A549 (cell line): ENCODE results near the gene MARS1. TPM values are rescaled to one million over a fixed set of nuclear protein-coding genes. Genes with fewer than 3 reads are reported as not detected.
A peak's percentile ranks its signal among the peaks of the same experiment; 100 is the strongest.

Experiments
- ATAC-seq, 2 experiments: fragments of 200-7000 bp in 1 of 2; fragments of >200 bp in 1 of 2; cut with Nextera tagmentation in 1 of 2; cut with Tn5 transposase in 1 of 2; 3 replicates each; pipeline versions ENCODE4 v1.8.0 to v1.9.1; 2018 to 2020; ENCODE audit warnings: mild to moderate bottlenecking in 1 of 2, moderate library complexity in 1 of 2
- CTCF ChIA-PET: fragments of 300-600 bp; sonication (Branson Sonifier 250); formaldehyde crosslinking; extraction: SDS; loops from one replicate; lab custom pipeline; 2021; ENCODE audit warnings: antibody characterized with exemption, inconsistent platforms; lab: Yijun Ruan, JAX
- POLR2A ChIA-PET: fragments of 350-600 bp; formaldehyde crosslinking; extraction: SDS; loops from one replicate; lab custom pipeline; 2021; ENCODE audit warnings: antibody characterized with exemption, inconsistent platforms; lab: Yijun Ruan, JAX
- DNase-seq, 2 experiments: peaks; one replicate each; pipeline versions ENCODE4 v3.0.0 to v3.0.0-alpha.2; 2011 to 2016; ENCODE audit warnings: low read depth in 1 of 2, low spot score in 1 of 2
- FAIRE-seq: peaks from 2 replicates; lab custom pipeline; 2011; peaks lifted over from hg19 to GRCh38; lab: Jason Lieb, UNC
- H3K27ac ChIP-seq, 2 experiments: fragments of >200 bp; sonication (Bioruptor Twin); formaldehyde crosslinking; 3 replicates each; pipeline ENCODE4 v1.5.1; 2016 to 2017
- H3K4me1 ChIP-seq: fragments of >200 bp; sonication (Bioruptor Twin); formaldehyde crosslinking; 3 replicates; pipeline ENCODE4 v1.6.1; 2016
- H3K4me2 ChIP-seq: fragments of >200 bp; sonication (Bioruptor Twin); formaldehyde crosslinking; 3 replicates; pipeline ENCODE4 v1.6.1; 2016
- H3K4me3 ChIP-seq: fragments of >200 bp; sonication (Bioruptor Twin); formaldehyde crosslinking; 3 replicates; pipeline ENCODE4 v1.5.1; 2016
- H3K9me3 ChIP-seq: fragments of >200 bp; sonication (Bioruptor Twin); formaldehyde crosslinking; 3 replicates; pipeline ENCODE4 v1.6.1; 2016
- BHLHE40 ChIP-seq: IDR thresholded peaks from 2 replicates; pipeline ENCODE4 v1.6.1; 2012; ENCODE audit warnings: low read depth, low read length, inconsistent platforms
- CBX8 ChIP-seq: fragments of 200-600 bp; sonication (generic); IDR thresholded peaks from 2 replicates; pipeline ENCODE4 v1.6.1; 2016
- FOSB ChIP-seq: fragments of 250-450 bp; sonication (Bioruptor Pico); IDR thresholded peaks from 2 replicates; pipeline ENCODE4 v1.5.0; 2020; ENCODE audit warnings: mild to moderate bottlenecking, moderate library complexity
- HOXA7 ChIP-seq: fragments of 250-450 bp; sonication (Bioruptor Pico); IDR thresholded peaks from 2 replicates; pipeline ENCODE4 v1.5.0; 2020; ENCODE audit warnings: mild to moderate bottlenecking, moderate library complexity
- KDM1A ChIP-seq: fragments of 200-600 bp; sonication (generic); IDR thresholded peaks from 2 replicates; pipeline ENCODE4 v1.6.1; 2016; ENCODE audit warnings: low read depth, mild to moderate bottlenecking
- MAFK ChIP-seq: fragments of 450-650 bp; IDR thresholded peaks from 2 replicates; pipeline ENCODE4 v1.6.1; 2014; ENCODE audit not compliant: partially characterized antibody
- NFE2L2 ChIP-seq: fragments of 150-350 bp; conservative IDR thresholded peaks from 2 replicates; pipeline ENCODE4 v1.6.1; 2014; ENCODE audit warnings: low read length
- PBX3 ChIP-seq: IDR thresholded peaks from 2 replicates; pipeline ENCODE4 v1.6.1; 2012
- POLR2A ChIP-seq: IDR thresholded peaks from 2 replicates; pipeline ENCODE4 v1.6.1; 2012; ENCODE audit warnings: mild to moderate bottlenecking, low read length
- RCOR1 ChIP-seq: fragments of 150-350 bp; IDR thresholded peaks from 2 replicates; pipeline ENCODE4 v1.6.1; 2014; ENCODE audit warnings: antibody characterized with exemption, low read length, low read depth
- REST ChIP-seq: fragments of 200-600 bp; sonication (generic); IDR thresholded peaks from 2 replicates; pipeline ENCODE4 v1.6.1; 2016; ENCODE audit warnings: antibody characterized with exemption, mild to moderate bottlenecking, moderate library complexity
- RFX5 ChIP-seq: fragments of 450-650 bp; IDR thresholded peaks from 2 replicates; pipeline ENCODE4 v1.7.1; 2014; ENCODE audit warnings: antibody characterized with exemption, mild to moderate bottlenecking, moderate library complexity
- RNF2 ChIP-seq: fragments of 200-600 bp; sonication (generic); IDR thresholded peaks from 2 replicates; pipeline ENCODE4 v1.6.1; 2016; ENCODE audit warnings: low read depth, mild to moderate bottlenecking, antibody characterized with exemption, moderate library complexity, borderline replicate concordance
- SREBF2 ChIP-seq: fragments of 450-650 bp; IDR thresholded peaks from 2 replicates; pipeline ENCODE4 v1.6.1; 2014; ENCODE audit warnings: mild to moderate bottlenecking, moderate library complexity
- TFCP2L1 ChIP-seq: fragments of 250-450 bp; sonication (Bioruptor Pico); IDR thresholded peaks from 2 replicates; pipeline ENCODE4 v1.5.0; 2021; ENCODE audit warnings: mild to moderate bottlenecking
- WGBS: methylation state at CpG from one replicate; pipeline ENCODE4 v1.1.6; 2017; ENCODE audit errors: missing lambda C conversion rate; 5-methylcytosine and 5-hydroxymethylcytosine counted together
- polyA plus RNA-seq, 4 experiments: library from polyadenylated mRNA; depleted of rRNA in 3 of 4; stranded (reverse); fragments of >200 nt; fragmentation: RNase III in 1 of 4; extraction: RNeasy Plus Mini Kit Qiagen cat#74134 plus additional on column Dnase treatment in 1 of 4; gene quantifications; 2 replicates in 3 of 4; 3 replicates in 1 of 4; pipeline ENCODE4 v1.2.3, GENCODE V29; 2011 to 2017
- TF ChIP-seq, protein P1 (sequence below): fragments of 450-650 bp; IDR thresholded peaks from 2 replicates; pipeline ENCODE4 v1.6.1; 2014; ENCODE audit warnings: antibody characterized with exemption
- TF ChIP-seq, protein P2 (sequence below): fragments of >200 bp; sonication (Bioruptor Twin); formaldehyde crosslinking; IDR thresholded peaks from 2 replicates; pipeline ENCODE4 v1.6.1; 2016
- TF ChIP-seq, protein P3 (sequence below): fragments of 150-350 bp; IDR thresholded peaks from 2 replicates; pipeline ENCODE4 v1.6.1; 2014; ENCODE audit warnings: low read depth, mild to moderate bottlenecking, low read length
- TF ChIP-seq, protein P4 (sequence below): fragments of >200 bp; sonication (Bioruptor Twin); formaldehyde crosslinking; IDR thresholded peaks from 3 replicates; pipeline ENCODE4 v1.6.1; 2016

The MARS1 gene
- polyA plus RNA-seq, 2 of the 4 experiments (the other 2 are of a cell fraction) = 227 to 372 TPM

GRCh38 chr12:57526477-57527126 is 38.7 kb downstream of the MARS1 start:
- FAIRE-seq (no peak), DNase-seq (no peak), ATAC-seq (no peak)
- POLR2A ChIA-PET = no interaction called here
- Histone ChIP-seq H3K27ac (peak overlapping the region in 1 of 2 experiments; percentile 42; a peak in 2 of 6 replicates), H3K4me1 (peaks cover 27% of the 10 kb centered on the region), H3K4me2 (no peak overlapping the region), H3K9me3 (no peaks in the 10 kb centered on the region), H3K4me3 (no peak overlapping the region)
- TF ChIP-seq, protein P1, sequence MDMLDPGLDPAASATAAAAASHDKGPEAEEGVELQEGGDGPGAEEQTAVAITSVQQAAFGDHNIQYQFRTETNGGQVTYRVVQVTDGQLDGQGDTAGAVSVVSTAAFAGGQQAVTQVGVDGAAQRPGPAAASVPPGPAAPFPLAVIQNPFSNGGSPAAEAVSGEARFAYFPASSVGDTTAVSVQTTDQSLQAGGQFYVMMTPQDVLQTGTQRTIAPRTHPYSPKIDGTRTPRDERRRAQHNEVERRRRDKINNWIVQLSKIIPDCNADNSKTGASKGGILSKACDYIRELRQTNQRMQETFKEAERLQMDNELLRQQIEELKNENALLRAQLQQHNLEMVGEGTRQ = no peak
- TF ChIP-seq, protein P2, sequence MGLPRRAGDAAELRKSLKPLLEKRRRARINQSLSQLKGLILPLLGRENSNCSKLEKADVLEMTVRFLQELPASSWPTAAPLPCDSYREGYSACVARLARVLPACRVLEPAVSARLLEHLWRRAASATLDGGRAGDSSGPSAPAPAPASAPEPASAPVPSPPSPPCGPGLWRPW = no peak
- TF ChIP-seq, protein P3, sequence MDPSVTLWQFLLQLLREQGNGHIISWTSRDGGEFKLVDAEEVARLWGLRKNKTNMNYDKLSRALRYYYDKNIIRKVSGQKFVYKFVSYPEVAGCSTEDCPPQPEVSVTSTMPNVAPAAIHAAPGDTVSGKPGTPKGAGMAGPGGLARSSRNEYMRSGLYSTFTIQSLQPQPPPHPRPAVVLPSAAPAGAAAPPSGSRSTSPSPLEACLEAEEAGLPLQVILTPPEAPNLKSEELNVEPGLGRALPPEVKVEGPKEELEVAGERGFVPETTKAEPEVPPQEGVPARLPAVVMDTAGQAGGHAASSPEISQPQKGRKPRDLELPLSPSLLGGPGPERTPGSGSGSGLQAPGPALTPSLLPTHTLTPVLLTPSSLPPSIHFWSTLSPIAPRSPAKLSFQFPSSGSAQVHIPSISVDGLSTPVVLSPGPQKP = no peak
- TF ChIP-seq SREBF2 = no peak
- TF ChIP-seq PBX3 = no peak
- TF ChIP-seq RNF2 = no peak
- TF ChIP-seq REST = no peak
- no peak for TF ChIP-seq NFE2L2
- no peak for TF ChIP-seq RCOR1
- no peak for TF ChIP-seq RFX5
- no peak for TF ChIP-seq TFCP2L1 (CRISPR knock-in tag)
- TF ChIP-seq CBX8 = no peak
- TF ChIP-seq HOXA7 (CRISPR knock-in tag) = no peak
- CTCF ChIA-PET = interaction anchor here (0.7 to 1.9 kb wide), 4 partner anchors 9 to 209 kb away, joined by 3 to 7 read pairs (median 4); no protein-coding TSS in a partner anchor
- WGBS = 80% methylated on average over 4 of the region's 4 CpGs

DNA sequence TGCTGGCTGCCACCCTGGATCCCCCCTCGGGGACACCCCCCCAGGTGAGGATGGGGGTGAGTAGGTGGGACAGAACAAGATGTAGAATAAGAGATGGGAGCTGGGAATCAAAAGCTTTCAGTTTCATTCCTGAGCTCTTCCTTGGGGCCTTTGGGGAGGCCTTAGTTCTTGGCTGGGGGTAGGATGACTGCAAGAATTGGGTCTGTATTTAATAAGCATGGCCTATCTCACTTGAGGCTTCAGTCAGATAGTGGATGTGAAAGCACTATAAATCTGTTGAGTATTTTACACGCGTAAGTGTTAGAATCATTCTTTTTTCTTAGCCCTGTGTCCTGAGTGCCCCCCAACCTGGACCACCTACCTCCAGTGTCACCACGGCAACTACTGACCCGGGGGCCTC is 39.3 kb downstream of the MARS1 start:
- no peak overlapping the region for H3K4me3 ChIP-seq
- H3K9me3 ChIP-seq = no peaks in the 10 kb centered on the region
- no peak for ATAC-seq
- 82% methylated on average over 5 of the region's 5 CpGs for WGBS
- H3K27ac ChIP-seq = no peak overlapping the region; a peak in 1 of 6 replicates
- TF ChIP-seq, protein P4, sequence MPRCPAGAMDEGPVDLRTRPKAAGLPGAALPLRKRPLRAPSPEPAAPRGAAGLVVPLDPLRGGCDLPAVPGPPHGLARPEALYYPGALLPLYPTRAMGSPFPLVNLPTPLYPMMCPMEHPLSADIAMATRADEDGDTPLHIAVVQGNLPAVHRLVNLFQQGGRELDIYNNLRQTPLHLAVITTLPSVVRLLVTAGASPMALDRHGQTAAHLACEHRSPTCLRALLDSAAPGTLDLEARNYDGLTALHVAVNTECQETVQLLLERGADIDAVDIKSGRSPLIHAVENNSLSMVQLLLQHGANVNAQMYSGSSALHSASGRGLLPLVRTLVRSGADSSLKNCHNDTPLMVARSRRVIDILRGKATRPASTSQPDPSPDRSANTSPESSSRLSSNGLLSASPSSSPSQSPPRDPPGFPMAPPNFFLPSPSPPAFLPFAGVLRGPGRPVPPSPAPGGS = no peak
- TF ChIP-seq BHLHE40 (no peak), KDM1A (no peak), POLR2A (no peak), MAFK (no peak), FOSB (CRISPR knock-in tag) (no peak)
- TF ChIP-seq, protein P3 = no peak
- FAIRE-seq = no peak
- peaks cover 21% of the 10 kb centered on the region for H3K4me1 ChIP-seq
- POLR2A ChIA-PET = no interaction called here
- H3K4me2 ChIP-seq = no peak overlapping the region
- CTCF ChIA-PET = interaction anchor here (0.7 to 2.0 kb wide), 4 partner anchors 11 to 116 kb away, joined by 3 to 5 read pairs (median 4); no protein-coding TSS in a partner anchor
- no peak for DNase-seq
